ENCODE data around the gene NCKAP5. TPM values are rescaled to one million over a fixed set of nuclear protein-coding genes. Genes with fewer than 3 reads are reported as not detected.

NCKAP5 gene
- total and polyA plus RNA-seq, 4 donors, result 0.57 to 2.8 (median 2.4) TPM

DNA sequence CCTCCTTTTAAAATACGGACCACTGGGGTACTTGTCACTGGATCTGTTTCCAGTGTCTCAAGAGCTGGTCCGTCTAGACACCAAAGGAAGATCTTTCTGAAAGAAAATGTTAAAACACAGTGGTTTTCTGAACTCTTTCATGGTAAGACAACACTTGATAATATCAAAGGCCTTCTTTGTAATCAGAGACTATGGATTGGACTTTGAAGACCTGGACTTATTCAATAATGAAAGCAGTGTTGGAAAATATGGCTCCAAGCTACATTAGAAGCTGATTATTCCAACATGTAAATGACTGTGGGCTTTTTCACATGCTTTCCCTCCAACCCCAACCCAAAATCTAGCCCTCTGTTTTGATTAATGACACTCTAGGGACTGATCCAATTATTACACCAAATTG is 568.8 kb downstream of the NCKAP5 start (continued):
- TF ChIP-seq, protein P1, sequence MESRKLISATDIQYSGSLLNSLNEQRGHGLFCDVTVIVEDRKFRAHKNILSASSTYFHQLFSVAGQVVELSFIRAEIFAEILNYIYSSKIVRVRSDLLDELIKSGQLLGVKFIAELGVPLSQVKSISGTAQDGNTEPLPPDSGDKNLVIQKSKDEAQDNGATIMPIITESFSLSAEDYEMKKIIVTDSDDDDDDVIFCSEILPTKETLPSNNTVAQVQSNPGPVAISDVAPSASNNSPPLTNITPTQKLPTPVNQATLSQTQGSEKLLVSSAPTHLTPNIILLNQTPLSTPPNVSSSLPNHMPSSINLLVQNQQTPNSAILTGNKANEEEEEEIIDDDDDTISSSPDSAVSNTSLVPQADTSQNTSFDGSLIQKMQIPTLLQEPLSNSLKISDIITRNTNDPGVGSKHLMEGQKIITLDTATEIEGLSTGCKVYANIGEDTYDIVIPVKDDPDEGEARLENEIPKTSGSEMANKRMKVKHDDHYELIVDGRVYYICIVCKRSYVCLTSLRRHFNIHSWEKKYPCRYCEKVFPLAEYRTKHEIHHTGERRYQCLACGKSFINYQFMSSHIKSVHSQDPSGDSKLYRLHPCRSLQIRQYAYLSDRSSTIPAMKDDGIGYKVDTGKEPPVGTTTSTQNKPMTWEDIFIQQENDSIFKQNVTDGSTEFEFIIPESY (IDR thresholded peaks at IDR 0.05), result no peak
- TF ChIP-seq RXRA (IDR thresholded peaks at IDR 0.05), result no peak
- TF ChIP-seq RAD21 (IDR thresholded peaks at IDR 0.05), result no peak
- TF ChIP-seq, protein P2, sequence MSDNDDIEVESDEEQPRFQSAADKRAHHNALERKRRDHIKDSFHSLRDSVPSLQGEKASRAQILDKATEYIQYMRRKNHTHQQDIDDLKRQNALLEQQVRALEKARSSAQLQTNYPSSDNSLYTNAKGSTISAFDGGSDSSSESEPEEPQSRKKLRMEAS (IDR thresholded peaks at IDR 0.05), result no peak

DNA sequence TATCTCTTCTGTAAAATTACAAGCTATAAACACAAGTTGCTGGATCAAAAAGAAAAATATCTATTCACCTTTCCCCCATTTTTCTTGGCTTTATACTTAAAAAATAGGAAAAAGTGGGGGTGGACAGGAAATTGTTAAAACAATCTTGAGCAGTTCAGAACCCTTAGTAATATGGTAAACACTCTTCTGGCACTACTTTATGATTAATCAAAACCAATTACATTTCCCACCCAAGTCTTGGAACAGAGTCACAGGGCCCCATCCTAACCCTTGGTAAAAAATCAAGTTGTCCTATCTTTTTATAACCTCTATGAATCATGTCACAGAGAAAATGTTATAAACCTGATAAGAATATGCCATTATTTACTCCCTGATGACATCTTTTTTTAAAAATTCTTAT is 570.0 kb downstream of the NCKAP5 start:
- Histone ChIP-seq H3K4me3 (ENCODE audit: low read depth in 1 of 3, low read length in 3 of 3) (no peak overlapping the region), H3K9me3 (ENCODE audit: control insufficient read depth in 4 of 4, low read length in 3 of 4) (no peaks in the 10 kb centered on the region), H3K36me3 (ENCODE audit: control insufficient read depth in 4 of 4, insufficient read depth in 3 of 4, low read depth in 1 of 4, low read length in 3 of 4) (no peaks in the 10 kb centered on the region), H3K27me3 (ENCODE audit: control insufficient read depth in 4 of 4, insufficient read depth in 4 of 4, low read length in 3 of 4) (no peaks in the 10 kb centered on the region), H3K27ac (ENCODE audit: low read depth in 1 of 2, low read length in 2 of 2) (no peak overlapping the region), H3K9ac (ENCODE audit: low read depth in 1 of 2, low read length in 2 of 2) (no peak overlapping the region), H3K4me1 (ENCODE audit: control insufficient read depth in 4 of 4, insufficient read depth in 4 of 4, low read length in 3 of 4) (no peaks in the 10 kb centered on the region)
- no peak for DNase-seq (ENCODE audit: low spot score)
- TF ChIP-seq FOXA1 (IDR thresholded peaks at IDR 0.05) (no peak), FOXA2 (IDR thresholded peaks at IDR 0.05) (no peak), HNF4A (conservative IDR thresholded peaks at IDR 0.05) (no peak), SP1 (IDR thresholded peaks at IDR 0.05) (no peak), RAD21 (IDR thresholded peaks at IDR 0.05) (no peak), JUND (IDR thresholded peaks at IDR 0.05) (no peak), NR2F2 (IDR thresholded peaks at IDR 0.05) (no peak), HNF4G (IDR thresholded peaks at IDR 0.05) (no peak), GABPA (IDR thresholded peaks at IDR 0.05 in 1 of 2, conservative IDR thresholded peaks at IDR 0.05 in 1 of 2) (no peak), TAF1 (conservative IDR thresholded peaks at IDR 0.05) (no peak), EGR1 (IDR thresholded peaks at IDR 0.05; ENCODE audit: low read depth in 2 of 2) (no peak), YY1 (IDR thresholded peaks at IDR 0.05) (no peak)
- TF ChIP-seq, protein P1 (IDR thresholded peaks at IDR 0.05), result no peak
- TF ChIP-seq, protein P3, sequence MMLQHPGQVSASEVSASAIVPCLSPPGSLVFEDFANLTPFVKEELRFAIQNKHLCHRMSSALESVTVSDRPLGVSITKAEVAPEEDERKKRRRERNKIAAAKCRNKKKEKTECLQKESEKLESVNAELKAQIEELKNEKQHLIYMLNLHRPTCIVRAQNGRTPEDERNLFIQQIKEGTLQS (IDR thresholded peaks at IDR 0.05), result no peak
- TF ChIP-seq, protein P4, sequence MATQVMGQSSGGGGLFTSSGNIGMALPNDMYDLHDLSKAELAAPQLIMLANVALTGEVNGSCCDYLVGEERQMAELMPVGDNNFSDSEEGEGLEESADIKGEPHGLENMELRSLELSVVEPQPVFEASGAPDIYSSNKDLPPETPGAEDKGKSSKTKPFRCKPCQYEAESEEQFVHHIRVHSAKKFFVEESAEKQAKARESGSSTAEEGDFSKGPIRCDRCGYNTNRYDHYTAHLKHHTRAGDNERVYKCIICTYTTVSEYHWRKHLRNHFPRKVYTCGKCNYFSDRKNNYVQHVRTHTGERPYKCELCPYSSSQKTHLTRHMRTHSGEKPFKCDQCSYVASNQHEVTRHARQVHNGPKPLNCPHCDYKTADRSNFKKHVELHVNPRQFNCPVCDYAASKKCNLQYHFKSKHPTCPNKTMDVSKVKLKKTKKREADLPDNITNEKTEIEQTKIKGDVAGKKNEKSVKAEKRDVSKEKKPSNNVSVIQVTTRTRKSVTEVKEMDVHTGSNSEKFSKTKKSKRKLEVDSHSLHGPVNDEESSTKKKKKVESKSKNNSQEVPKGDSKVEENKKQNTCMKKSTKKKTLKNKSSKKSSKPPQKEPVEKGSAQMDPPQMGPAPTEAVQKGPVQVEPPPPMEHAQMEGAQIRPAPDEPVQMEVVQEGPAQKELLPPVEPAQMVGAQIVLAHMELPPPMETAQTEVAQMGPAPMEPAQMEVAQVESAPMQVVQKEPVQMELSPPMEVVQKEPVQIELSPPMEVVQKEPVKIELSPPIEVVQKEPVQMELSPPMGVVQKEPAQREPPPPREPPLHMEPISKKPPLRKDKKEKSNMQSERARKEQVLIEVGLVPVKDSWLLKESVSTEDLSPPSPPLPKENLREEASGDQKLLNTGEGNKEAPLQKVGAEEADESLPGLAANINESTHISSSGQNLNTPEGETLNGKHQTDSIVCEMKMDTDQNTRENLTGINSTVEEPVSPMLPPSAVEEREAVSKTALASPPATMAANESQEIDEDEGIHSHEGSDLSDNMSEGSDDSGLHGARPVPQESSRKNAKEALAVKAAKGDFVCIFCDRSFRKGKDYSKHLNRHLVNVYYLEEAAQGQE (IDR thresholded peaks at IDR 0.05), result no peak
- TF ChIP-seq, protein P5, sequence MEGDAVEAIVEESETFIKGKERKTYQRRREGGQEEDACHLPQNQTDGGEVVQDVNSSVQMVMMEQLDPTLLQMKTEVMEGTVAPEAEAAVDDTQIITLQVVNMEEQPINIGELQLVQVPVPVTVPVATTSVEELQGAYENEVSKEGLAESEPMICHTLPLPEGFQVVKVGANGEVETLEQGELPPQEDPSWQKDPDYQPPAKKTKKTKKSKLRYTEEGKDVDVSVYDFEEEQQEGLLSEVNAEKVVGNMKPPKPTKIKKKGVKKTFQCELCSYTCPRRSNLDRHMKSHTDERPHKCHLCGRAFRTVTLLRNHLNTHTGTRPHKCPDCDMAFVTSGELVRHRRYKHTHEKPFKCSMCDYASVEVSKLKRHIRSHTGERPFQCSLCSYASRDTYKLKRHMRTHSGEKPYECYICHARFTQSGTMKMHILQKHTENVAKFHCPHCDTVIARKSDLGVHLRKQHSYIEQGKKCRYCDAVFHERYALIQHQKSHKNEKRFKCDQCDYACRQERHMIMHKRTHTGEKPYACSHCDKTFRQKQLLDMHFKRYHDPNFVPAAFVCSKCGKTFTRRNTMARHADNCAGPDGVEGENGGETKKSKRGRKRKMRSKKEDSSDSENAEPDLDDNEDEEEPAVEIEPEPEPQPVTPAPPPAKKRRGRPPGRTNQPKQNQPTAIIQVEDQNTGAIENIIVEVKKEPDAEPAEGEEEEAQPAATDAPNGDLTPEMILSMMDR (IDR thresholded peaks at IDR 0.05; ENCODE audit: low read depth, low read length, missing input control), result no peak
- TF ChIP-seq, protein P2 (IDR thresholded peaks at IDR 0.05), result no peak
